DMS153 treated with DMSO at 0.1 percent for 48 hours (cell line): Measurements from ENCODE around the gene DCLK3.

Experiments
- DNase-seq: peaks from one replicate; lab custom pipeline; 2025; ENCODE audit not compliant: unreplicated experiment; lab: John Stamatoyannopoulos, UW

Gene DCLK3

DNA sequence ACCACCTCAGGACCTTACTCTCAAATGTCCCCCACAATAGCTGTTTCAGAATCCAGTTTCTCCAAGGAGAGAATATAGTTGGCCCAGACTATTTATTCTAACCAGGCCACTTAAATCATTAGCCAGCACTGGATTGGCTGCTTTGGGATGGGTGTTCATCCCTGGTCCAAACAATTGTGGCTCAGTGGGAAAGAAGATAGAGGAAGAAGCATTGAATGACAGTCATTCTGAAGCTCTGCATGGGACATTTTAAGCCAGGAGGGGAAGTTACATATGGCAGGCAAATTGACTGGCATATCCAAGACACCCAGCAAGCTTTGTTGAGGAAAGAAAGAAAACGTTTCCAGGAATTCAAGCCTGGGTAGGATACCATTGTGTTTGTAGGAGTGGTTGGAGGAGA lies 5.6 kb upstream of the DCLK3 start:
- DNase-seq, result no peak

DNA sequence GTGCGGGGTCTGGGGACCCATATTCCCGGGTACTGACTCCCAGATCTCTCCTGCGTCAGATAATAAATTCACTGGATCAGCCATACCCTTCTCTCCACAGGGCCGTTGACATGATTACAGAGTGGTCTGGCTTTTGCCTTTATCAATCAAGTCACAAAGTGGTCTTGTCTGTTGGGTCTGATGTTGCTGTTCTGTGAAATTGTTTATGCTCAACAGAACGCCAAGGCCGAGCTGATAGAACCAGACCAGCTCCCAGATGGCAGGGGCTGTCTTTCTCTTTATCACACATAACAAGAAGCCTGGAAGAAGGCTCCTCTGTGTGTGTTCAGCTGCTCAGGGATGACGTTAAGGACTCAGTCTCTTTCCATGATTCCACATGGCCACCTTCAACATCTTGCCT lies 751 bp upstream of the DCLK3 start:
- no peak for DNase-seq

DNA sequence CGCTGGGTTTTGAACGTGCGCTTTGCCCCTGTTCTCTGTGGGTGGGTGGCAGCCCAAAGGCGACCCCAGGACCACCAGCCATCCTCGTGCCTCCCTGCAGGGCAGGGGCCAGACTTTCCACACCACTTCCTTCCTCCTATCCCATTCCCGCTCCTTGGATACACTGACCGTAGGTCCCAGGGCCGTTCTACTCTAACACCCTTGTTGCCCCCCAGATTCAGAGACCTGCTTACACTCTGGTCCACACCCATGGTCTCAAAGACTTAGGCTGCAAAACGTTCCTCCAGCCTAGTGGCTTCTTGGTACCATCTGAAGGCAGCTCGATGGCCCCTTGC lies 318 bp upstream of the DCLK3 start:
- no peak for DNase-seq

DNA sequence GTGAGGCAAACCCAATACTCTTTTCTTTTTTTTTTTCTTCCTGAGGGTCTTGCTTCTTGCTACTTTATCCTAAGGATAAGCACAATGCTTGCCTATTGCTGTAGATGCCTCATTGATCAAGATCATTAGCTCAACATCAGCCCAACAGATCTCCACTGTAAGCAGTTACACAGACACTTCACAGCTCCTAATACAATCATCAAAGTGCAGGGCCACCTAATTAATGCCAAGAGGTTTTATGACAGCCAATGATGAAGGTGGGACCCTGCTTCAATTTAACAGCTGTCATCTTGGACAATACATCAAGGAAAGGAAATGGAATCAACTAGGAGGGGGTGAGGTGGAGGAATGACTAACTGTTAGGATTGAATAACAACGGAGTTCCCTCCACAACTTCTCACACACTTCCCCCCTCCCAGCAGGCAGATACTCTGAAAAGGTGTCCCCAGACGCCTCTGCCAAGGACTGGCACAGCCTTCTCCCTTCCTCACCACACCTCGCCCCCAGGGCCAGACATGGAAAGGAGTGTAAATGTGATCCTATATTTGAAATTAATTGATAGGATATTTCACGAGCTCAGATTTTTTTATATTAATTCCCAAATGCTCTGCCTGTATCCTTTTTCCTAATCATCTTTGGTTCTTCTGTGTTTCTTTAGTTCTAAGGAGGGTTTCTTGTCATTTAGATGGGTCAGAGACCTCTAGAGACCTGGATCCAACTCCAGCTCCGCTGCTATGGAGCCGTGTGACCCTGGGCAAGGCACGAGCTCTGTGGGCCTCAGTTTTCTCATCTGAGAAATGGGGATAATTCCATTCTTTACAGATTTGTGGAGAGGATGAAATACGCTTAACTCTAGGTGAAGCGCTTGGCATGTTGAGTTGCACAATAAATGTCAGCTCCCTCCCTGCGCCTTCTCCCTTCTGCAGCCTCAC lies 1.2 kb downstream of the DCLK3 start:
- no peak for DNase-seq

DNA sequence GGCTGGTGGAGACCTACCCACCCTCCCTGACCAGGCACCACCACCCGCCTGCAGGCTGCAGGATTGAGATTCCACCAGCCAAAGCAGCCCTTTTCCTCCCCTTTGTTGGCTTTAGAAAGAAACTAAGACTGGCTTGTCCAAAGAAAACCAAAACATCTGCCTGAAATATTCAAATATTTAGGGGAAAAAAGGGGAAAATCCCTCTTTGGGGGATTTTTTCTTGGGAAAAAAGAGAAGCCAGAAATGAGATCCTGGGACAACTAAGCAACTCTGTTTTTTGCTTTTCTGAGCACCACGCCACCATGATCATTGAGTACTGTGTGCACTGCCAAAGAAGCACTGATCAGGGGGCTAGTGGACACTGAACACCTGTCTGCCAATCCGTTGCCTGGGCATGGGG lies 2.6 kb downstream of the DCLK3 start:
- DNase-seq, result no peak

DNA sequence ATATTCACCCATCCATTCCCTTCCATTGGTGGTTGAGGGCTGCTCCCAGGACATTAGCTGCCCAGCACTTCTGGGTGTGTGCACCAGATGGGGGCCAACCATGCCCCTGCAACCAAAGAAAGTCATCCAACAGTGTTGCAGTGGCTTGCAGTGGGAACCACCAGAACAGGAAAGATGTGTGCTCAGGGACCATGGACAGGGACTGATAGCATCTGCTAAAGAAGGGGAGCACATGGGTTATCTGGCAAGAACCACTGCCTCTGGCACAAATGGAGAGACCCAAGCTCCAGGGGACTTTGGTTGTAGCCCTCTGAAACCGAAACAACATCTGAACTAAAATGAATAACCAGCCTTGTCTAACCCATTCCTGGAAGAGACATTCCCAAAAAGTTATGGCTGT lies 8.1 kb downstream of the DCLK3 start:
- no peak for DNase-seq

DNA sequence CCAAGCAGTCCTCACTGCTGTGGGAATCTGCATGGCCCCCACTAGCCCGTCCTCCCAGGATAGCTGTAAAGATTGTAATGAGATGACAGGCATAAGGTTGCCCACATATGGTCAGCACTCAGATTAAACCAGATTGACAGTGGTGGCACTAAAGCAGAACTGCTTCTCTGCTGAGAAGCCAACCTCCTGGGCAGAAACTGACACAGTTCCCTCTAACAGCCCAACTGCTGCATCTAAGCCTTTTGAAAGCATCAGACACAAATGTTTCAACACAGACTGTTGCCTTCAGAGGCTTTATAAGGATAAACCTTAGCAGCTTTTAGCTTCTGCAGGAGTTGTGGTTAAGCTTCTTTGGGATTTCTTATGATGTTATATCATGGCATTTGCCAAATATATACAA lies 13.0 kb downstream of the DCLK3 start:
- no peak for DNase-seq

DNA sequence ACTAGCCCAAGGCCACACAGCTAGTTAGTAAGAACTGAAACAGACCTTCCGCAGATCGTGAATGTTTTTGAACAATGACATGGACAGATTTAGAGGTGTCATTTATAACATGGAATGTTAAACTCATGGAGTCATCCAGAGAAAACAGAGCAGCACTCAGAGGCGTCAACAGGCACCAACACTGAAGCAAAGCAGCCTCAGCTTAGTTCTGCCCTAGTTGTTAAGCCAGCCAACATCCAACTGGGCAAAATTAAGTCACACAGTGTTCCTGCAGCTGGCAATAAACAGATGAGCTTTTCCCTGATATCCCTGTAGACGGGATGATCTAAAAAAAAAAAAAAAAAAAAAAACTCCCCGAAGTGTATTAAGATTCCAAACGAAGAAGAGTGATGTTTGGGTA lies 13.6 kb downstream of the DCLK3 start:
- no peak for DNase-seq

DNA sequence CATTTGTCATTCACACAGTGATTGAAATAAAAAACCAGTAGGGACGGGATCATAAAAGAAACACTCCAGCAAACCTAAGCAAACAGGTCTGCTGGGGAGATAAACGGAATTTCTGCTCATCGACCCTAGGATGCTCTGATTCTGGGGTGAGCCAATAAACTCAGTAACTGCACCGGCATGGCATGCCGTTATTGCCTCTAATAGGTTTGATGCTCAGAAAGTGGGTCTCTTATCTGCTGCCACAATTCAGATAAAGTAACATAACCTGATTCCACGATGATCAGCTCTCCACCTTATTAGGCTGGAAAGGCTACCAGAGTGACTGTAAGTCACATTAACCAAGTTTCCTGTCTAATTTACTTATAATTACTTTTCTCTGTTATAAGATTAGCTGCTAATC lies 19.6 kb downstream of the DCLK3 start:
- no peak for DNase-seq

DNA sequence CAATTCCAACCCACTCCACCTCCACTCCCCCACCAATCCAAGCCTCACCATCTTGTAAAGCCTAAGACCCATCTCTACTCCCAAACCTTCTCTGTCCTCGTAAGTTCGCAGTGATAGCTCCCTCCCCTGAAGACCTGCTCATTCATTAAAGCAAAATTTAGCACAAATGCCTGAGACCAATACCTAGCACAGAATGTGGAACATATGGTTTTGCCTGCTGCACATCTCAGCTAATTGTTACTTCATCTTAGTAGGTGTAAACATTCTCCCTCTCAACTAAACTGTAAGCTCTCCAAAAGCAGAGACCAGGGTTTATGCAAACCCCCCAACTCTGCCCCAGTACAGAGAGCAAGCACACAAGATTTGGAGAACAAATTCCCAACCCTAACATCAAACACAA lies 20.5 kb downstream of the DCLK3 start:
- DNase-seq, result no peak

DNA sequence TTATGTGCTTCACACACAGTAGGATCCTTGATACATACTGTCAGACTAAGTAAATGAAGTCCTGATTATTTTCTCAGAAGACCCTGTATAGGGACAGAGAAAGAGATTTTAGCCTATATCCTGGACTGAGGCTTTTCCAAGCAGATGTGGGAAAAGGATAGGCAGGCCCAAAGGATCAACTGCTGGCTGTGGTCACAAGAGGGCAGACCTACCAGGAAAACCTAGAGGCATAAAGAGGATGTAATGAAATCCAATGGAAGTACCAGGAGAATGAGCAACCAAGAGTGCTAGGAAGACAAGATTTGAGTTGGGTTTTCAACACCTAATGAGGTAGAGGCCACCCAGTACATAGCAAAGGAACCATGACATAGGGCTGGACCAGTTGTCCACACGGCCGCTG lies 23.1 kb downstream of the DCLK3 start:
- no peak for DNase-seq

DNA sequence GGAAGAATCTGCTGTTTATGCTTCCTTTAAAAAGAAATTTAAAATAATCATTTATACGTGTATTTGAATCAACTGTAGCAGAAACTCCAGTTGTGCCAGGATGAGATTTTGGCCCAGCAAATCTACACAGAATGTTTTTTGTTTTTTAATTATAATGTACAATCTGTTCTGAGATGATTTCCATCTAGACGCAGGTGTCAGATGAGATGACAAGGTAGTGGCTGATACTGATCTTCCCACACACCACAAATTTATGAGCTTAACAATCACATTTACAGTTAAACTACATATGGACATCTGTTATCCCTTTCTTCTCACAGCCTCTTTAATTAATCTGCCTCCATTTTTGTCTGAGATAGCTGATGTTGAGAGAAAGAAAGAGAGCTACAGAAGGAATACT lies 23.6 kb downstream of the DCLK3 start:
- no peak for DNase-seq

DNA sequence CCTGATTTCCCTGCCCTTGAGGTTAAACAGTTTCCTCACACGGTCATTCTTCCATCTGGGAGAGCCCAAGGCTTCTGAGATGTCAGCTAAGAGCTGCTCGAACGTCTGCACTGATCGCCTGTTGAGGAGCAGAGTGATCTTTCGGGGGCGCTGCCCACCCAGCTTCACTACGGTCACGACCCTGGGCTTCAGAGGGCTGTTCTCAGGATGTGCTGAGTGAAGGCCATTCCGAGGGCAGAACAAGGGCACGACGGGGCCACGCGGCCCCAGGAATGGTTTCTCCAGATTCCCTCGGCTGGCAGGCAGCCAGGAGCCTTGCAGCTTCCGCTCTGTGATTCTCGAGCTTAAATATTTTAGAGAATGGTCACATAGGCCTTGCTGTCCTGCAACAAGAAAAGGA lies 25.7 kb downstream of the DCLK3 start:
- no peak for DNase-seq

DNA sequence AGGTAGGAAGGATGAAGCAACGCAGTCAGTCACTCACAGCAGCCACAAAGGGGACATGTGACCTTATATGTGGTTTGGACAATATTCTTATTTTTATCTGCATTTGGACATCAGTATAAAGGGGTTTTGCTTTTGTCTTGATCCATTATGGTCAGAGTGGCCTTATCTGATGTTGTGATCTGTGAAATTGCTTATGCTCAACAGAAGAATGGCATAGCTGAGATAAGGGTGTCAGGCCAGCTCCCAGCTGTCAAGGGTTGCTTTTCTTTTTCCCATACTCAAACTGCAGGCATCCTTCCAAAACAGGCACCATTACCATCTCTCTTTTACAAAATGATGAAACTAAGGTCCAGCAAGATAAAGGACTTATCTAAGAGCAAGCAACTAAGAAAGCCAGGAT lies 28.1 kb downstream of the DCLK3 start:
- no peak for DNase-seq

DNA sequence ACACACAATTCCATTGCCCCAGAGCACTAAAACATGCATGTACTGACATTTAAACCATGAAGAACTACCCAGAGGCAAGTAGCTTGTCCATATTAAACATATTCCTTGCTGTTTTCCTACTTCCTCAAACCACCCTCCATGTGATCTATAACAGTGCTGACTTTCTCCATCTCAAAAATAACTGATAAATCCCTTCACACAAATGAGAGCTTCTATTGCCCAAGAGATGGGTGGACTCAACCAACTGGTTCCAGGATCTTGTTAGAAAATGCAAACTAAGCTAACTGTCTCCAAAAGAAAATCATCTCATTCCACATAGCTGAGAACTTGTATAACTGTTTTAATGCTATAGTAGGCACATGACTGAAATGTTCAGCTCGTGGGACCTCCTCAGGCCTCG lies 29.6 kb downstream of the DCLK3 start:
- no peak for DNase-seq

DNA sequence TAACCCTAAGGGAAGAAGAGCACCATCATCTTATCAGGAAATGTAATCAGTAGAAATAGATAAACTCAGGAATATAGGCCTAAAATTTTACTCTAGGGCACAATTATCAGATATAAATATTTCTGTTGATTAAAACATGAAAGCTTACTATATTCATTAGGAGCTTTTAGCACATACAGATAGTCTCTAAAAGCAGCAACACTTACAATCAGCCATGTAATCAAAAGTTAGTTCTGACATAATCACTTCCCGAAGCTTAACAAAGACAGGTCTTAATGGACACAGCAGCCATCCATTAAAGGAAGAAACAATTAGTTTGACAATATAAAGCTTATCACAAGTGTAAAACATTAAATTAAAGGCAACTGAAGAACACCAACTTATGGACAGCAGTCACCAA lies 30.6 kb downstream of the DCLK3 start:
- DNase-seq, result no peak

DNA sequence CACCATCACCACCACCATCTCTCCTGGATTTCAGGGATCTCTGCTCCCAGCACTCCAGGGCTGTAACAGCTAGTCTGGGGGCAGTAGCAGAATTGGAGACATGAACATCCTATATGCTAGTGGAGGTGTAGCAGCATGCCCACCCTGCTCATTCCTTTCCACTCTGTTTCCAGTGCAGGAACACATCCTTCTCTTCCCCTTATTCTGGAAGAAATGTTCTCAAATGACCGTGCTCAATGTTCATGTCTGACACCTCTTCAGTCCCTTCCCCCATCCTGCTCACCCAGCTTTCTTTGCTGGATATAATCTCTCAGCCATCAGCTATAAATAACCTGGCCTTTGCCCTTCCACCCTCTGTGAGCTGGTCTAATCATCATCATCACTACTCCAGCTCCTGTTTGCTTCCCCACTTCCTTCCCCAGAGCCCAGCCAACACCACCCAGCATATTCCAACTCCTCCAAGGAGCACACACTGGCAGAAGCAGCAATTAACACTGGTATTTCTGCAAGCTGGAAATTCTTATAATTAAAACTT lies 31.1 kb downstream of the DCLK3 start:
- DNase-seq, result no peak

DNA sequence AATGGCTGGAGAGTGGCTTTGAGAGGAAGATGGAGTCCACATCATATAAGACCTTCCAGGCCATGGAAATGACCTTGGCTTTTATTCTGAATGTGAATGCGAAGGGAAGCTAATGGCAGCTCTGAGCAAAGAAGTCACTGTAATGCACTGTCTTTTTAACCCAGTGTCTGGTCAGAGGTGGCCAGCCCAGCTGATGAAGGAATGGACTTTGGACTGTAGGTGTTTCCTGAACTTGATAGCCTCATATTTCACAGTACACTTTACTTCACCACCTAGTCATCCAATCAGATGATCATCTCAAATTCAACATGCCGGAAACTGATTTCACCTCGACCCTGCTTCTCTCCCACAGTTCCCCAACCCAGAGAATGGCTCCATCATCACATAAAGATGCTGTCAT lies 33.4 kb downstream of the DCLK3 start:
- no peak for DNase-seq

DNA sequence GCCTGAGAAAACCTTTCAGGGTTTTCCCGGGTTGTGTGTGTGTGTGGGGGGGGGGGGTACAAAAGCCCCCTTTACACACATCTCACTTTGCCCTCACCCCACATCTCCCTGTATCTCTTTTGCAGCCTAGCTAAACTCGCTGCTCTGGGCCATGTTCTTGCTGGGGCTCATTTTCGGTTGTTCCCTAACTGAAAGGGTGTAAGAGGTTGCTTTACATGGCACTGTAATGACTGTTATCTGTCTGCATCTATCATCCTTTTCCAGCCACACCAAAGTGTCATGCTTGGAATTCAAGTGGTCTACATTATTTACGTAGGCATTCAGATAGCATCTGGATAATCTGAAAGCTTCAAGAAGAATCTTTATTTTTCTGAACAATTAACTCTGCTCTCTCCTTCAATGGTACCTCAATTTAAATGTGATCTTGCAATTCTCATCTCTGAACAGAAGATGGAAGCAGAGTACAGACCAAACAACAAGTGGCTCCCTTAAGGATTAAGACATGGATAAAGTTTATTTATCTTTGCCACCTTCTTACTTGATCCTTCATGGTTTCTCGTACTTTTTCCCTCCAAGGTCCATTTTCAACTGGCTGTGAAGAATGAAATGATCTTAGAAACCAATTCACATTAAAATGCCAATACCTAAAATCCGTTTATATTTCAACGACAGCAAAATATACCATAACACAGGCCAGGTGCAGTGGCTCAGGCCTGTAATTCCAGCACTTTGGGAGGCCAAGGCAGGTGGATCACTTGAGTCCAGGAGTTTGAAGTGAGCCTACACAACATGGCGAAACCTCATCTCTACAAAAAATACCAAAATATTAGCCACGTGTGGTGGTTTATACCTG lies 34.9 kb downstream of the DCLK3 start:
- DNase-seq, result peak; percentile 25

DNA sequence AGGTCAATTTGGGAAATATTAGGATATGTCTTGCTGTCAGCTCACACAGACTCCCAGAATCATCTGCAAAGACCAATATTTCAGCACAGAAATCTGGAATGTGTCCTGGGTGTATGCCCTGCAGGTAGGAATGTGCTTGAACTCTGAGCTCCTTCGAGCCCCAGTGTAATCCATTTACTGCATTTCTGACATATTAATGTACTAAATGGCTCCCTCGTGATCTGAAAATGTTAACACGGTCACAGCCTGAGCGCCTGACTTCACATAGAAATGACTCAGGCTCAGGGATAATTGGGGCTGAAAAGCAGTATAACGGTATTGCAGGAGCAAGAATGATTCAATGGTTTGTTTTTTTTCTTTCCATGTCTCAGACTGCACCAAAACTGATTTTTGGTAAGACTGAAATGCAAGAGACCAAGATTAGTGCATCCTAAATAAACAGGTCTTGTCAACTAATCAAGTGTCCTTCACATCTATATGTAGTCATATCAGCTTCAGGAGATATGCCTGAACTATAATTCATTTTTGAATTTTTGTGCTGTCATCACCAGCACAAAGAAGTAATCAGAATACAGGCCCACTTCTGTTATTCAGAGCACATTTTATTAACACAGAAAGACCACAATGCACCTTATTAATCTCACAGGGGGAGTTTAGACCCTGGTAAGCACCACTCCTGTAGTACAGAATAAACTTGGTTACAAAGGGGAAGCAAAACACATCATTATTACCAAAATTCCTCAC lies 49.8 kb downstream of the DCLK3 start:
- no peak for DNase-seq

DNA sequence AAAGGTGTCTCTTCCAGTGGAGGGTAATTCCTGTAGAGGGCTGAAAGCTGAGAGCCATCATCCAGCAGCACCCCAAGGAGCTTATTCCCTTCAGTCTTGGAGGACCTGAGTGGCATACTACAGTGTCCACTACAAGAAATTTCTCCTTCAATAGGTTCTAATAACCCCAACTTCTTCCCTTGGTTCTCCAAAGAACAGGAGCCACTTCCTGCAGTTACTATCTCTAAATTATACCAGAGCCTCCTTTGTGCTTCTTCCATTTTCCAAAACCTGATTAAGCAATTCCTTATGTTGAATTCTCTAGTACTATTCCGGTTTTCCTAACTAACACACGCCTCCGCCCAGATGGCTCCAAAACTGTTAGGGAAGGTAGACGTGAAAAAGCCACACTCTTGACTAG lies 50.4 kb downstream of the DCLK3 start:
- DNase-seq, result no peak
